GM18502 (cell line): ENCODE data around the gene USP32.
A peak's percentile ranks its signal among the peaks of the same experiment; 100 is the strongest.
"Not testable (repeated sequence)": the region's sequence is repeated elsewhere in the genome, so short reads cannot be mapped to it uniquely, and the experiment has no call there.

Experiments
- ATAC-seq: cut with Tn5 transposase; IDR thresholded peaks from one replicate; pipeline ENCODE4 v1.9.1; 2021; ENCODE audit warnings: mild to moderate bottlenecking; ENCODE audit not compliant: unreplicated experiment, poor library complexity

USP32 gene

GRCh38 chr17:60412701-60413100, 20.8 kb upstream of the USP32 start:
- no peak for ATAC-seq

GRCh38 chr17:60410001-60410400, 18.1 kb upstream of the USP32 start:
- no peak for ATAC-seq

- ATAC-seq: no peak
Observed at GRCh38 chr17:60406887-60407286, 15.0 kb upstream of the USP32 start.

- ATAC-seq: no peak
Observed at GRCh38 chr17:60403962-60404361, 12.0 kb upstream of the USP32 start.

- no peak for ATAC-seq
Observed at GRCh38 chr17:60403523-60403810, 11.5 kb upstream of the USP32 start.

- no peak for ATAC-seq
Observed at GRCh38 chr17:60401819-60402218, 9.9 kb upstream of the USP32 start.

- ATAC-seq: peak; percentile 69
Observed at GRCh38 chr17:60398227-60398959, 6.5 kb upstream of the USP32 start.

- no peak for ATAC-seq
Observed at GRCh38 chr17:60396412-60396811, 4.5 kb upstream of the USP32 start.

- ATAC-seq: no peak
Observed at GRCh38 chr17:60395508-60396065, 3.7 kb upstream of the USP32 start.

- ATAC-seq: no peak
Observed at GRCh38 chr17:60393840-60394723, 2.1 kb upstream of the USP32 start.

GRCh38 chr17:60392845-60393702, 1.1 kb upstream of the USP32 start:
- no peak for ATAC-seq

- ATAC-seq: peak; percentile 36
Observed at GRCh38 chr17:60391471-60392041, 377 bp downstream of the USP32 start.

- no peak for ATAC-seq
Observed at GRCh38 chr17:60390925-60391470, 935 bp downstream of the USP32 start.

- ATAC-seq: no peak
Observed at GRCh38 chr17:60390186-60390585, 1.7 kb downstream of the USP32 start.

- no peak for ATAC-seq
Observed at GRCh38 chr17:60388742-60389141, 3.2 kb downstream of the USP32 start.

GRCh38 chr17:60387666-60388065, 4.3 kb downstream of the USP32 start:
- no peak for ATAC-seq

GRCh38 chr17:60386147-60387058, 5.5 kb downstream of the USP32 start:
- ATAC-seq: no peak

- ATAC-seq: not testable (repeated sequence)
Observed at GRCh38 chr17:60384921-60385320, 7.0 kb downstream of the USP32 start.

- no peak for ATAC-seq
Observed at GRCh38 chr17:60383379-60383778, 8.6 kb downstream of the USP32 start.
